OCI-LY3 (cell line): ENCODE results near the gene DDA1.

Experiments used
- H2AFZ ChIP-seq: fragments of 200-600, 300-600 bp; shearing (Covaris generic); 2 replicates; pipeline ENCODE4 v1.6.0; 2014; ENCODE audit warnings: antibody characterized with exemption, low read depth, low read length
- H3K27ac ChIP-seq: fragments of 200-600, 300-600 bp; sonication (generic); 2 replicates; pipeline ENCODE4 v1.5.1; 2014; ENCODE audit warnings: mild to moderate bottlenecking, low read length, moderate library complexity, mixed read lengths
- H3K27me3 ChIP-seq: fragments of 200-600, 300-600 bp; sonication (generic); 2 replicates; pipeline ENCODE4 v1.6.1; 2014; ENCODE audit warnings: low read depth, low read length, mixed read lengths
- H3K36me3 ChIP-seq: fragments of 200-600, 300-600 bp; sonication (generic); replicated peaks from 2 replicates; pipeline ENCODE3; 2014; ENCODE audit warnings: low read depth, low read length, mixed read lengths
- H3K4me1 ChIP-seq: fragments of 300-600, 200-600 bp; sonication (generic); 2 replicates; pipeline ENCODE4 v1.6.1; 2014; ENCODE audit warnings: low read length, mixed read lengths
- H3K4me2 ChIP-seq: fragments of 200-600, 300-600 bp; sonication (generic); 2 replicates; pipeline ENCODE4 v1.6.1; 2014; ENCODE audit warnings: low read length, mixed read lengths
- H3K4me3 ChIP-seq: fragments of 300-600, 200-600 bp; sonication (generic); 2 replicates; pipeline ENCODE4 v1.5.1; 2014; ENCODE audit warnings: antibody characterized with exemption, mild to moderate bottlenecking, low read length, moderate library complexity
- H3K79me2 ChIP-seq: fragments of 300-600, 200-600 bp; shearing (Covaris generic); 2 replicates; pipeline ENCODE4 v1.6.1; 2014; ENCODE audit warnings: mild to moderate bottlenecking, low read length, mixed read lengths
- H3K9ac ChIP-seq: fragments of 300-600, 200-600 bp; shearing (Covaris generic); 2 replicates; pipeline ENCODE4 v1.6.0; 2014; ENCODE audit warnings: mild to moderate bottlenecking, low read length, moderate library complexity
- H3K9me3 ChIP-seq: fragments of 200-600, 300-600 bp; shearing (Covaris generic); 2 replicates; pipeline ENCODE4 v1.6.1; 2014; ENCODE audit warnings: low read length, mixed read lengths; ENCODE audit not compliant: insufficient read depth
- H4K20me1 ChIP-seq: fragments of 200-600, 300-600 bp; sonication (generic); 2 replicates; pipeline ENCODE4 v1.6.1; 2016; ENCODE audit warnings: low read length, mixed read lengths; ENCODE audit not compliant: insufficient read depth
- CTCF ChIP-seq: fragments of 200-600, 300-600 bp; sonication (generic); IDR thresholded peaks from 2 replicates; pipeline ENCODE4 v1.5.1; 2014; ENCODE audit warnings: antibody characterized with exemption, low read length, low read depth
- EZH2phosphoT487 ChIP-seq: fragments of 200-600 bp; shearing (Covaris generic); IDR thresholded peaks from 2 replicates; pipeline ENCODE4 v1.6.1; 2018; ENCODE audit warnings: antibody characterized with exemption, mixed run types, low read depth

DDA1 gene

GRCh38 chr19:17328517-17329365, 19.4 kb downstream of the DDA1 start:
- no peak overlapping the region for H3K9ac ChIP-seq
- no peak overlapping the region for H3K4me2 ChIP-seq
- no peaks in the 10 kb centered on the region for H4K20me1 ChIP-seq

GRCh38 chr19:17329366-17330261, 20.3 kb downstream of the DDA1 start:
- H4K20me1 ChIP-seq: no peaks in the 10 kb centered on the region
- H3K9me3 ChIP-seq: no peaks in the 10 kb centered on the region
- H3K4me1 ChIP-seq: peaks cover 7% of the 10 kb centered on the region
- no peak overlapping the region for H3K27ac ChIP-seq
- H3K9ac ChIP-seq: no peak overlapping the region
- no peak overlapping the region for H3K4me3 ChIP-seq
- no peaks in the 10 kb centered on the region for H3K79me2 ChIP-seq
- no peak overlapping the region for H3K4me2 ChIP-seq
- no peak for TF ChIP-seq EZH2phosphoT487
- TF ChIP-seq CTCF: no peak
- H3K27me3 ChIP-seq: no peaks in the 10 kb centered on the region
- H2AFZ ChIP-seq: no peak overlapping the region
- H3K36me3 ChIP-seq: peaks cover 8% of the 10 kb centered on the region

More at GRCh38 chr19:17328517-17329365, 19.4 kb downstream of the DDA1 start:
- H3K27me3 ChIP-seq: no peaks in the 10 kb centered on the region
- no peak overlapping the region for H3K4me3 ChIP-seq
- no peak overlapping the region for H2AFZ ChIP-seq
- TF ChIP-seq CTCF (no peak), EZH2phosphoT487 (no peak)
- no peak overlapping the region for H3K27ac ChIP-seq
- no peaks in the 10 kb centered on the region for H3K9me3 ChIP-seq
- no peaks in the 10 kb centered on the region for H3K79me2 ChIP-seq
- peaks cover 8% of the 10 kb centered on the region for H3K36me3 ChIP-seq
- peaks cover 2% of the 10 kb centered on the region for H3K4me1 ChIP-seq

- Histone ChIP-seq H3K27me3 (no peaks in the 10 kb centered on the region), H3K4me1 (peaks cover 11% of the 10 kb centered on the region), H3K79me2 (no peaks in the 10 kb centered on the region), H3K4me2 (no peak overlapping the region), H4K20me1 (no peaks in the 10 kb centered on the region), H3K9ac (no peak overlapping the region), H3K9me3 (no peaks in the 10 kb centered on the region), H2AFZ (no peak overlapping the region), H3K36me3 (peaks cover 8% of the 10 kb centered on the region), H3K27ac (no peak overlapping the region), H3K4me3 (no peak overlapping the region)
- no peak for TF ChIP-seq EZH2phosphoT487
- no peak for TF ChIP-seq CTCF
Measured at GRCh38 chr19:17330262-17331044, 21.1 kb downstream of the DDA1 start.
